Measurements from ENCODE around the gene IGFLR1.
"Not testable (repeated sequence)": the region's sequence is repeated elsewhere in the genome, so short reads cannot be mapped to it uniquely, and the experiment has no call there.

IGFLR1 gene

DNA sequence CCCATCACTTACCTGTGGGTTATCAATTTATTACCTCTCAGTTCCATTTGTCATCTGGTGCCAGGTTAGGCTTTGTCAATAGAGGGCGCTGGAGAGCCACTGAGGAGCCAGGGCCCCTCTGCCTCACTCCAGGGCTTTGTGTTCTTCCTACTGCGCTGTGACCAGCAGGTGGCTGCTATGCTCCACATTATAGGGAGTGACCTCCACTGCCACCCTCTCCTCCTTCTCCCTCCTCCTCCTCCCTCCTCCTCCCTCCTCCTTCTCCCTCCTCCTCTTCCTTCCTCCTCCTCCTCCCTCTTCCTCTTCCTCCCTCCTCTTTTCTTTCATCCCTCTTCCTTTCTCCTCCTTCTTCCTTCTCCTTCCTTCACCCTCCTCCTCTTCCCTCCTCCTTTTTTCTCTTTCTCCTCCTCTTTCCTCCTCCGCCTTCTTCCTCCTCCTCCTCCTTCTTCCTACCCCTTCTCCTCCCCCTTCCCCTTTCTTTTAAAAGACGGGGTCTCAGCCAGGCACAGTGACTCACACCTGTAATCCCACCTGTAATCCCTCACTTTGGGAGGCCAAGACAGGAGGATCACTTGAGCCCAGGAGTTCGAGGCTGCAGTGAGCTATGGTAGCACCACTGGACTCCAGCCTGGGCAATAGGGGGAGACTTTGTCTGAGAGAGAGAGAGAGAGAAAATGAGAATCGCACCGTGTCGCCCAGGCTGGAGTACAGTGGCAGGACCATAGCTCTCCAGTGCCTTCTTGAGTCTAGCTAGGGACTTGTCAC is 48.2 kb downstream of the IGFLR1 start:
- TF ChIP-seq ZNF565 (CRISPR knock-in tag; conservative IDR thresholded peaks at IDR 0.05; ENCODE audit: low read depth): no peak
- TF ChIP-seq ZNF70 (CRISPR knock-in tag; IDR thresholded peaks at IDR 0.05): no peak; the same call in 1 of the 2 replicates
- TF ChIP-seq, protein P1, sequence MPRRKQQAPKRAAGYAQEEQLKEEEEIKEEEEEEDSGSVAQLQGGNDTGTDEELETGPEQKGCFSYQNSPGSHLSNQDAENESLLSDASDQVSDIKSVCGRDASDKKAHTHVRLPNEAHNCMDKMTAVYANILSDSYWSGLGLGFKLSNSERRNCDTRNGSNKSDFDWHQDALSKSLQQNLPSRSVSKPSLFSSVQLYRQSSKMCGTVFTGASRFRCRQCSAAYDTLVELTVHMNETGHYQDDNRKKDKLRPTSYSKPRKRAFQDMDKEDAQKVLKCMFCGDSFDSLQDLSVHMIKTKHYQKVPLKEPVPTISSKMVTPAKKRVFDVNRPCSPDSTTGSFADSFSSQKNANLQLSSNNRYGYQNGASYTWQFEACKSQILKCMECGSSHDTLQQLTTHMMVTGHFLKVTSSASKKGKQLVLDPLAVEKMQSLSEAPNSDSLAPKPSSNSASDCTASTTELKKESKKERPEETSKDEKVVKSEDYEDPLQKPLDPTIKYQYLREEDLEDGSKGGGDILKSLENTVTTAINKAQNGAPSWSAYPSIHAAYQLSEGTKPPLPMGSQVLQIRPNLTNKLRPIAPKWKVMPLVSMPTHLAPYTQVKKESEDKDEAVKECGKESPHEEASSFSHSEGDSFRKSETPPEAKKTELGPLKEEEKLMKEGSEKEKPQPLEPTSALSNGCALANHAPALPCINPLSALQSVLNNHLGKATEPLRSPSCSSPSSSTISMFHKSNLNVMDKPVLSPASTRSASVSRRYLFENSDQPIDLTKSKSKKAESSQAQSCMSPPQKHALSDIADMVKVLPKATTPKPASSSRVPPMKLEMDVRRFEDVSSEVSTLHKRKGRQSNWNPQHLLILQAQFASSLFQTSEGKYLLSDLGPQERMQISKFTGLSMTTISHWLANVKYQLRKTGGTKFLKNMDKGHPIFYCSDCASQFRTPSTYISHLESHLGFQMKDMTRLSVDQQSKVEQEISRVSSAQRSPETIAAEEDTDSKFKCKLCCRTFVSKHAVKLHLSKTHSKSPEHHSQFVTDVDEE (CRISPR knock-in tag; IDR thresholded peaks at IDR 0.05): no peak
- TF ChIP-seq SNAI2 (CRISPR knock-in tag; IDR thresholded peaks at IDR 0.05): no peak
- TF ChIP-seq TCF4 (CRISPR knock-in tag; IDR thresholded peaks at IDR 0.05; ENCODE audit: borderline replicate concordance): no peak
- no peak for TF ChIP-seq CSDC2 (CRISPR knock-in tag; IDR thresholded peaks at IDR 0.05)
- TF ChIP-seq RARB (CRISPR knock-in tag; IDR thresholded peaks at IDR 0.05): no peak
- no peak for TF ChIP-seq ZFP3 (CRISPR knock-in tag; IDR thresholded peaks at IDR 0.05)
- TF ChIP-seq OSR1 (CRISPR knock-in tag; IDR thresholded peaks at IDR 0.05): no peak
- TF ChIP-seq GLIS3 (CRISPR knock-in tag; IDR thresholded peaks at IDR 0.05): no peak
- TF ChIP-seq ISL1 (CRISPR knock-in tag; IDR thresholded peaks at IDR 0.05): no peak
- TF ChIP-seq, protein P2, sequence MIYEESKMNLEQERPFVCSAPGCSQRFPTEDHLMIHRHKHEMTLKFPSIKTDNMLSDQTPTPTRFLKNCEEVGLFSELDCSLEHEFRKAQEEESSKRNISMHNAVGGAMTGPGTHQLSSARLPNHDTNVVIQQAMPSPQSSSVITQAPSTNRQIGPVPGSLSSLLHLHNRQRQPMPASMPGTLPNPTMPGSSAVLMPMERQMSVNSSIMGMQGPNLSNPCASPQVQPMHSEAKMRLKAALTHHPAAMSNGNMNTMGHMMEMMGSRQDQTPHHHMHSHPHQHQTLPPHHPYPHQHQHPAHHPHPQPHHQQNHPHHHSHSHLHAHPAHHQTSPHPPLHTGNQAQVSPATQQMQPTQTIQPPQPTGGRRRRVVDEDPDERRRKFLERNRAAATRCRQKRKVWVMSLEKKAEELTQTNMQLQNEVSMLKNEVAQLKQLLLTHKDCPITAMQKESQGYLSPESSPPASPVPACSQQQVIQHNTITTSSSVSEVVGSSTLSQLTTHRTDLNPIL (CRISPR knock-in tag; IDR thresholded peaks at IDR 0.05; ENCODE audit: low read depth): no peak
- TF ChIP-seq, protein P3, sequence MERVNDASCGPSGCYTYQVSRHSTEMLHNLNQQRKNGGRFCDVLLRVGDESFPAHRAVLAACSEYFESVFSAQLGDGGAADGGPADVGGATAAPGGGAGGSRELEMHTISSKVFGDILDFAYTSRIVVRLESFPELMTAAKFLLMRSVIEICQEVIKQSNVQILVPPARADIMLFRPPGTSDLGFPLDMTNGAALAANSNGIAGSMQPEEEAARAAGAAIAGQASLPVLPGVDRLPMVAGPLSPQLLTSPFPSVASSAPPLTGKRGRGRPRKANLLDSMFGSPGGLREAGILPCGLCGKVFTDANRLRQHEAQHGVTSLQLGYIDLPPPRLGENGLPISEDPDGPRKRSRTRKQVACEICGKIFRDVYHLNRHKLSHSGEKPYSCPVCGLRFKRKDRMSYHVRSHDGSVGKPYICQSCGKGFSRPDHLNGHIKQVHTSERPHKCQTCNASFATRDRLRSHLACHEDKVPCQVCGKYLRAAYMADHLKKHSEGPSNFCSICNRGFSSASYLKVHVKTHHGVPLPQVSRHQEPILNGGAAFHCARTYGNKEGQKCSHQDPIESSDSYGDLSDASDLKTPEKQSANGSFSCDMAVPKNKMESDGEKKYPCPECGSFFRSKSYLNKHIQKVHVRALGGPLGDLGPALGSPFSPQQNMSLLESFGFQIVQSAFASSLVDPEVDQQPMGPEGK (CRISPR knock-in tag; IDR thresholded peaks at IDR 0.05; ENCODE audit: borderline replicate concordance): no peak
- no peak for TF ChIP-seq PPARA (CRISPR knock-in tag; IDR thresholded peaks at IDR 0.05; ENCODE audit: borderline replicate concordance)

DNA sequence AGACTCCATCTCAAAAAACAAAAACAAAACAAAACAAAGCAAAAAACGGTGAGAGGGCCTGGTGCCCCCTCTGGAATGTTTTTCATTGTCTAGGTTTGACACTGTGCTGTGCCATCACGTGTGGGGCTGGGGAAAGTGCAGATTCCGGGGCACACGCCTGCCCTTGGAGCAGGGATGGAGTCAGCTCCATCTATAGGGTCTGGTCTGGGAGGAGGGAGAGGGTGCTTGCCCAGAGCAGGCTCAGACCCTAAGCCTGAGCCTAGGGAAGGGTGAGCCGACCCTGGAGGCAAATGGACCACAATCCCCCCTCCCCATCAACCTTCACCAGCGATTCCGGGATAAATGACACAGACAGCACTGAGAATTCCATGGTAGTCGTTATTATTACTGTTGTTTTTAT is 48.8 kb downstream of the IGFLR1 start:
- TF ChIP-seq, protein P3 (CRISPR knock-in tag; IDR thresholded peaks at IDR 0.05; ENCODE audit: borderline replicate concordance): no peak
- peak; percentile 9 for ATAC-seq

More for the DNA sequence above, 48.2 kb downstream of the IGFLR1 start:
- ATAC-seq: peak; percentile 99

GRCh38 chr19:35692010-35692409 is 50.2 kb downstream of the IGFLR1 start:
- TF ChIP-seq OSR1 (CRISPR knock-in tag; IDR thresholded peaks at IDR 0.05) (no peak), ZNF8 (CRISPR knock-in tag; IDR thresholded peaks at IDR 0.05) (no peak), TCF4 (CRISPR knock-in tag; IDR thresholded peaks at IDR 0.05; ENCODE audit: borderline replicate concordance) (no peak)

GRCh38 chr19:35691106-35691505 is 51.1 kb downstream of the IGFLR1 start:
- ATAC-seq: not testable (repeated sequence)

More at GRCh38 chr19:35692010-35692409, 50.2 kb downstream of the IGFLR1 start:
- no peak for ATAC-seq

DNA sequence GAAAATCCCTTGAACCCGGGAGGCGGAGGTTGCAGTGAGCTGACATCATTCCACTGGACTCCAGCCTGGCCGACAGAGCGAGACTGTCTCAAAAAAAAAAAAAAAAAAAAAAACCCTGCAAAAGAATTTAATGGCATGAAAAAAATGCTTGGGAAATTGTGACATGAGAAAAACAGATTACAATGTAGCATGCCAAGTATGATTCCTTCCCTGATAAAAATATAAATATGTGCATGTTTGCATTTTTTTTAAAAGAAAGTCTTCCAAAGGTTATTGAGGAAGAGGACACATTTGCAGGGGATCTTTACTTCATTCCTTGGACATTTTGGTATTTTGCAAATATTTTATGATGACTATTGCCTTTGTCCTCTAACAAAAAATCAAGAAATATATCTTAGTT is 52.4 kb downstream of the IGFLR1 start:
- peak; percentile 15; the same call in 2 of the 3 replicates for ATAC-seq

More for the DNA sequence above, 52.4 kb downstream of the IGFLR1 start:
- no peak for TF ChIP-seq BACH2 (CRISPR knock-in tag; IDR thresholded peaks at IDR 0.05; ENCODE audit: borderline replicate concordance)
- TF ChIP-seq ISL1 (CRISPR knock-in tag; IDR thresholded peaks at IDR 0.05): 0 out of 2 replicates have a peak, but pooled peaks have one; percentile 10
- TF ChIP-seq ZNF565 (CRISPR knock-in tag; conservative IDR thresholded peaks at IDR 0.05; ENCODE audit: low read depth): no peak
- TF ChIP-seq, protein P4, sequence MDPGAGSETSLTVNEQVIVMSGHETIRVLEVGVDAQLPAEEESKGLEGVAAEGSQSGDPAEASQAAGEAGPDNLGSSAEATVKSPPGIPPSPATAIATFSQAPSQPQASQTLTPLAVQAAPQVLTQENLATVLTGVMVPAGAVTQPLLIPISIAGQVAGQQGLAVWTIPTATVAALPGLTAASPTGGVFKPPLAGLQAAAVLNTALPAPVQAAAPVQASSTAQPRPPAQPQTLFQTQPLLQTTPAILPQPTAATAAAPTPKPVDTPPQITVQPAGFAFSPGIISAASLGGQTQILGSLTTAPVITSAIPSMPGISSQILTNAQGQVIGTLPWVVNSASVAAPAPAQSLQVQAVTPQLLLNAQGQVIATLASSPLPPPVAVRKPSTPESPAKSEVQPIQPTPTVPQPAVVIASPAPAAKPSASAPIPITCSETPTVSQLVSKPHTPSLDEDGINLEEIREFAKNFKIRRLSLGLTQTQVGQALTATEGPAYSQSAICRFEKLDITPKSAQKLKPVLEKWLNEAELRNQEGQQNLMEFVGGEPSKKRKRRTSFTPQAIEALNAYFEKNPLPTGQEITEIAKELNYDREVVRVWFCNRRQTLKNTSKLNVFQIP (CRISPR knock-in tag; IDR thresholded peaks at IDR 0.05; ENCODE audit: borderline replicate concordance, low read depth): no peak

All from SK-N-SH treated with all-trans-retinoic acid at 6 μM for 48 hours (cell line).